GM21526 (cell line): ENCODE results near the gene ACTG1.

Source experiments
- ATAC-seq: cut with Tn5 transposase; IDR thresholded peaks from one replicate; pipeline ENCODE4 v1.9.1; 2021; ENCODE audit warnings: moderate library complexity; ENCODE audit not compliant: unreplicated experiment, low FRiP score

The ACTG1 gene

GRCh38 chr17:81502471-81503017 is 10.1 kb downstream of the ACTG1 start:
- ATAC-seq: no peak

- no peak for ATAC-seq
Observed at GRCh38 chr17:81500047-81500446, 12.6 kb downstream of the ACTG1 start.

- no peak for ATAC-seq
Observed at GRCh38 chr17:81499601-81499970, 13.0 kb downstream of the ACTG1 start.

GRCh38 chr17:81498953-81499600 is 13.5 kb downstream of the ACTG1 start:
- ATAC-seq: no peak

- no peak for ATAC-seq
Observed at GRCh38 chr17:81494626-81495377, 17.8 kb downstream of the ACTG1 start.

GRCh38 chr17:81493198-81494038 is 19.2 kb downstream of the ACTG1 start:
- no peak for ATAC-seq

- no peak for ATAC-seq
Observed at GRCh38 chr17:81492706-81493105, 19.9 kb downstream of the ACTG1 start.

GRCh38 chr17:81492202-81492601 is 20.4 kb downstream of the ACTG1 start:
- ATAC-seq: no peak

GRCh38 chr17:81491761-81492160 is 20.8 kb downstream of the ACTG1 start:
- ATAC-seq: no peak

- ATAC-seq: no peak
Observed at GRCh38 chr17:81491181-81491581, 21.4 kb downstream of the ACTG1 start.

GRCh38 chr17:81489998-81490992 is 22.3 kb downstream of the ACTG1 start:
- ATAC-seq: no peak

- no peak for ATAC-seq
Observed at GRCh38 chr17:81489012-81489997, 23.3 kb downstream of the ACTG1 start.

- no peak for ATAC-seq
Observed at GRCh38 chr17:81488276-81488860, 24.2 kb downstream of the ACTG1 start.

GRCh38 chr17:81487487-81488275 is 24.9 kb downstream of the ACTG1 start:
- ATAC-seq: no peak

GRCh38 chr17:81487089-81487486 is 25.5 kb downstream of the ACTG1 start:
- no peak for ATAC-seq

GRCh38 chr17:81486199-81486810 is 26.3 kb downstream of the ACTG1 start:
- ATAC-seq: no peak
